IMR-90 (cell line): ENCODE data around the gene CHST8. TPM values are rescaled to one million over a fixed set of nuclear protein-coding genes. Genes with fewer than 3 reads are reported as not detected.

Experiments
- ATAC-seq: fragments of 200-7000 bp; cut with Tn5 transposase; 2 replicates; pipeline ENCODE4 v1.9.1; 2020; ENCODE audit warnings: low read depth, mild to moderate bottlenecking, moderate library complexity
- BruUV-seq: library from RNA; stranded (reverse); fragments of 400-500 nt; replicated peaks from 2 replicates; lab custom pipeline; 2021; lab: Mats Ljungman, UMichigan
- CTCF ChIA-PET: fragments of 300-600 bp; formaldehyde crosslinking; extraction: SDS; loops from one replicate; lab custom pipeline; 2021; ENCODE audit warnings: antibody characterized with exemption; lab: Yijun Ruan, JAX
- POLR2A ChIA-PET: fragments of 300-600 bp; sonication (Branson Sonifier 250); formaldehyde crosslinking; loops from one replicate; lab custom pipeline; 2022; ENCODE audit warnings: antibody characterized with exemption; ENCODE audit not compliant: unreplicated experiment; lab: Charles Lee
- DNase-seq: peaks from one replicate; pipeline ENCODE4 v3.0.0; 2013
- H2AFZ ChIP-seq: replicated peaks from 2 replicates; pipeline ENCODE3; 2013; ENCODE audit warnings: low read length, mild to moderate bottlenecking; ENCODE audit not compliant: poor library complexity
- H2AK5ac ChIP-seq: 2 replicates; pipeline ENCODE4 v1.6.1; 2013; ENCODE audit warnings: low read depth, low read length, inconsistent platforms
- H2AK9ac ChIP-seq: replicated peaks from 2 replicates; pipeline ENCODE3; 2013; ENCODE audit warnings: mild to moderate bottlenecking, low read depth, low read length, moderate library complexity; ENCODE audit not compliant: poor library complexity
- H2BK120ac ChIP-seq: 2 replicates; pipeline ENCODE4 v1.6.1; 2013; ENCODE audit warnings: low read depth, low read length, inconsistent platforms
- H2BK15ac ChIP-seq: 3 replicates; pipeline ENCODE4 v1.6.1; 2013; ENCODE audit warnings: low read depth, low read length, inconsistent platforms
- H2BK20ac ChIP-seq: 2 replicates; pipeline ENCODE4 v1.6.1; 2013; ENCODE audit warnings: low read depth, mild to moderate bottlenecking, inconsistent platforms, low read length, moderate library complexity
- H2BK5ac ChIP-seq: 2 replicates; pipeline ENCODE4 v1.6.1; 2013; ENCODE audit warnings: mild to moderate bottlenecking, low read depth, low read length, inconsistent platforms; ENCODE audit not compliant: poor library complexity, severe bottlenecking
- H3K14ac ChIP-seq: replicated peaks from 2 replicates; pipeline ENCODE4 v1.6.1; 2013; ENCODE audit warnings: low read depth, low read length, inconsistent platforms
- H3K18ac ChIP-seq: 2 replicates; pipeline ENCODE4 v1.6.1; 2013; ENCODE audit warnings: low read depth, low read length, control low read depth
- H3K23ac ChIP-seq: 2 replicates; pipeline ENCODE4 v1.6.1; 2013; ENCODE audit warnings: low read depth, low read length, inconsistent platforms
- H3K27ac ChIP-seq: 2 replicates; pipeline ENCODE4 v1.5.1; 2013; ENCODE audit warnings: mild to moderate bottlenecking, control low read depth, low read length; ENCODE audit not compliant: insufficient read depth
- H3K27me3 ChIP-seq: 2 replicates; pipeline ENCODE4 v1.6.1; 2013; ENCODE audit warnings: low read length; ENCODE audit not compliant: control insufficient read depth, insufficient read depth
- H3K36me3 ChIP-seq: 2 replicates; pipeline ENCODE4 v1.6.1; 2013; ENCODE audit warnings: low read length, mixed read lengths; ENCODE audit not compliant: control insufficient read depth, insufficient read depth
- H3K4ac ChIP-seq: 2 replicates; pipeline ENCODE4 v1.6.1; 2013; ENCODE audit warnings: low read depth, low read length, inconsistent platforms
- H3K4me1 ChIP-seq: 2 replicates; pipeline ENCODE4 v1.6.1; 2013; ENCODE audit warnings: low read length, mixed read lengths; ENCODE audit not compliant: control insufficient read depth, insufficient read depth
- H3K4me2 ChIP-seq: 2 replicates; pipeline ENCODE4 v1.6.1; 2013; ENCODE audit warnings: low read depth, mild to moderate bottlenecking, control low read depth, low read length, moderate library complexity
- H3K4me3 ChIP-seq: 2 replicates; pipeline ENCODE4 v1.5.1; 2013; ENCODE audit warnings: low read depth, mild to moderate bottlenecking, control low read depth, low read length, moderate library complexity; ENCODE audit not compliant: insufficient read depth
- H3K56ac ChIP-seq: 2 replicates; pipeline ENCODE4 v1.6.1; 2013; ENCODE audit warnings: low read length, inconsistent platforms; ENCODE audit not compliant: insufficient read depth; ENCODE audit errors: extremely low read depth
- H3K79me1 ChIP-seq, 2 experiments: 2 replicates each; pipeline ENCODE4 v1.6.1; 2013; ENCODE audit warnings: low read length in 2 of 2, inconsistent platforms in 1 of 2, low read depth in 1 of 2
- H3K9ac ChIP-seq: 2 replicates; pipeline ENCODE4 v1.6.1; 2013; ENCODE audit warnings: low read depth, low read length, control low read depth
- H3K9me1 ChIP-seq: 2 replicates; pipeline ENCODE4 v1.6.1; 2013; ENCODE audit warnings: low read length, inconsistent platforms; ENCODE audit not compliant: insufficient read depth
- H3K9me3 ChIP-seq: 2 replicates; pipeline ENCODE4 v1.6.1; 2013; ENCODE audit warnings: low read length; ENCODE audit not compliant: control insufficient read depth, insufficient read depth
- H4K20me1 ChIP-seq: 2 replicates; pipeline ENCODE4 v1.6.1; 2013; ENCODE audit warnings: low read length, inconsistent platforms; ENCODE audit not compliant: insufficient read depth
- H4K5ac ChIP-seq: 2 replicates; pipeline ENCODE4 v1.6.1; 2013; ENCODE audit warnings: mild to moderate bottlenecking, low read depth, low read length, control low read depth
- H4K8ac ChIP-seq, 2 experiments: 2 replicates each; pipeline ENCODE4 v1.6.1; 2013; ENCODE audit warnings: low read depth in 2 of 2, low read length in 2 of 2, control low read depth in 1 of 2, inconsistent platforms in 1 of 2
- H4K91ac ChIP-seq: 2 replicates; pipeline ENCODE4 v1.6.1; 2013; ENCODE audit warnings: low read depth, low read length, inconsistent platforms; ENCODE audit not compliant: insufficient read depth
- BHLHE40 ChIP-seq: fragments of 150-350 bp; IDR thresholded peaks from 2 replicates; pipeline ENCODE4 v1.6.1; 2016; ENCODE audit warnings: mild to moderate bottlenecking, low read depth, low read length
- CEBPB ChIP-seq: IDR thresholded peaks from 2 replicates; pipeline ENCODE4 v1.6.1; 2012; ENCODE audit warnings: low read depth, low read length, improper control_type of control experiment
- CHD1 ChIP-seq: IDR thresholded peaks from 2 replicates; pipeline ENCODE4 v1.6.1; 2012; ENCODE audit warnings: low read depth, low read length, improper control_type of control experiment
- CTCF ChIP-seq: conservative IDR thresholded peaks from 2 replicates; pipeline ENCODE4 v1.5.1; 2012; ENCODE audit warnings: mild to moderate bottlenecking, low read depth, low read length, improper control_type of control experiment
- ELK1 ChIP-seq: fragments of 150-350 bp; IDR thresholded peaks from 2 replicates; pipeline ENCODE4 v1.6.1; 2016; ENCODE audit warnings: low read depth, mild to moderate bottlenecking, low read length, moderate library complexity, borderline replicate concordance
- FOS ChIP-seq: fragments of 150-350 bp; IDR thresholded peaks from 2 replicates; pipeline ENCODE4 v1.6.1; 2016; ENCODE audit warnings: low read depth, low read length
- MAFK ChIP-seq: IDR thresholded peaks from 2 replicates; pipeline ENCODE4 v1.6.1; 2012; ENCODE audit warnings: low read depth, low read length, improper control_type of control experiment
- MAZ ChIP-seq: IDR thresholded peaks from 2 replicates; pipeline ENCODE4 v1.6.1; 2012; ENCODE audit warnings: low read depth, mild to moderate bottlenecking, low read length, improper control_type of control experiment, moderate library complexity, borderline replicate concordance
- MXI1 ChIP-seq: IDR thresholded peaks from 2 replicates; pipeline ENCODE4 v1.6.1; 2012; ENCODE audit warnings: low read depth, mild to moderate bottlenecking, low read length, moderate library complexity, borderline replicate concordance
- NFE2L2 ChIP-seq: fragments of 150-350 bp; IDR thresholded peaks from 2 replicates; pipeline ENCODE4 v1.6.1; 2016; ENCODE audit warnings: low read depth, mild to moderate bottlenecking, low read length
- POLR2A ChIP-seq: IDR thresholded peaks from 2 replicates; pipeline ENCODE4 v1.6.1; 2012; ENCODE audit warnings: mild to moderate bottlenecking, low read depth, low read length
- RCOR1 ChIP-seq: IDR thresholded peaks from 2 replicates; pipeline ENCODE4 v1.6.1; 2012; ENCODE audit warnings: mild to moderate bottlenecking, low read length, improper control_type of control experiment; ENCODE audit not compliant: insufficient replicate concordance
- SMC3 ChIP-seq: fragments of 150-350 bp; IDR thresholded peaks from 2 replicates; pipeline ENCODE4 v1.6.1; 2016; ENCODE audit warnings: low read depth, mild to moderate bottlenecking, antibody characterized with exemption, low read length, moderate library complexity
- USF2 ChIP-seq: fragments of 150-350 bp; IDR thresholded peaks from 2 replicates; pipeline ENCODE4 v1.6.1; 2017; ENCODE audit warnings: mild to moderate bottlenecking, antibody characterized with exemption, low read length, low read depth
- WGBS, 2 experiments: methylation state at CpG; one replicate each; pipeline versions ENCODE4 v1.1.5 to v1.1.7; 2013; ENCODE audit warnings: missing lambda C conversion rate in 2 of 2; ENCODE audit not compliant: insufficient read length in 1 of 2; ENCODE audit errors: extremely low coverage in 2 of 2; 5-methylcytosine and 5-hydroxymethylcytosine counted together
- dilution Hi-C: fragments of 300-500 bp; cut with HindIII; formaldehyde crosslinking; loops from one replicate; pipeline ENCODE4 v1.14.3; 2018; ENCODE audit warnings: low sequenced_read_pairs; ENCODE audit not compliant: unreplicated experiment
- in situ Hi-C: fragments of 300-500 bp; cut with MboI; formaldehyde crosslinking; loops from 3 replicates; pipeline ENCODE4 v1.14.3; 2019; ENCODE audit warnings: low sequenced_read_pairs, inconsistent platforms, mixed read lengths
- intact Hi-C: fragments of 100-400 bp; cut with micrococcal nuclease; formaldehyde crosslinking; loops from 2 replicates; pipeline ENCODE4 v1.10.0; 2022
- polyA plus RNA-seq, 3 experiments: library from polyadenylated mRNA; depleted of rRNA; stranded (reverse); fragments of >200 nt; gene quantifications; 2 replicates each; pipeline ENCODE4 v1.2.3, GENCODE V29; 2012; ENCODE audit warnings: low replicate concordance in 1 of 3
- total RNA-seq: library from RNA; depleted of rRNA; stranded (reverse); fragments of >200 nt; gene quantifications from 2 replicates; pipeline ENCODE4 v1.2.3, GENCODE V29; 2012

Gene CHST8
- total and polyA plus RNA-seq, 2 of the 4 experiments (the other 2 are of a cell fraction), result not detected

GRCh38 chr19:33788676-33789075 is 166.9 kb downstream of the CHST8 start:
- ChIA-PET CTCF (no interaction called here), POLR2A (no interaction called here)
- Histone ChIP-seq H3K79me1 (no peaks in the 10 kb centered on the region; a peak in 1 of 4 replicates), H4K20me1 (no peaks in the 10 kb centered on the region), H3K9ac (no peak overlapping the region), H4K91ac (no peak overlapping the region), H2BK15ac (no peak overlapping the region), H3K23ac (no peak overlapping the region), H2AK5ac (no peak overlapping the region), H3K4me2 (no peak overlapping the region), H3K4ac (no peak overlapping the region), H3K27ac (no peak overlapping the region), H3K9me3 (no peaks in the 10 kb centered on the region), H3K14ac (no peak overlapping the region), H4K5ac (no peak overlapping the region), H2BK5ac (no peak overlapping the region), H3K56ac (no peak overlapping the region), H3K4me1 (peaks cover 6% of the 10 kb centered on the region), H2AFZ (no peak overlapping the region), H3K9me1 (peaks cover 20% of the 10 kb centered on the region), H2BK120ac (no peak overlapping the region), H2AK9ac (no peak overlapping the region), H3K4me3 (no peak overlapping the region), H3K18ac (no peak overlapping the region), H3K36me3 (no peaks in the 10 kb centered on the region), H4K8ac (no peak overlapping the region), H3K27me3 (peaks cover 10% of the 10 kb centered on the region), H2BK20ac (no peak overlapping the region)
- no TSS peak for BruUV-seq
- dilution Hi-C loops (no loop called here), in situ Hi-C loops (loop anchor here (25.0 kb wide), 1 partner anchor 549 kb away; no protein-coding TSS in a partner anchor), intact Hi-C loops (no loop called here)
- TF ChIP-seq USF2, result no peak
- TF ChIP-seq BHLHE40, result no peak
- TF ChIP-seq ELK1, result no peak
- no peak for TF ChIP-seq FOS
- TF ChIP-seq MAFK, result no peak
- no peak for TF ChIP-seq SMC3
- no peak for TF ChIP-seq NFE2L2
- TF ChIP-seq POLR2A, result no peak
- TF ChIP-seq RCOR1, result no peak
- no peak for TF ChIP-seq MAZ
- no peak for TF ChIP-seq CTCF
- TF ChIP-seq MXI1, result no peak
- TF ChIP-seq CHD1, result no peak
- TF ChIP-seq CEBPB, result no peak
- no CpG with 5 or more reads among the region's 4 CpGs for WGBS, 2 experiments
- ATAC-seq, result no peak
- DNase-seq, result no peak
